CD4-positive, alpha-beta T cell (primary cell): ENCODE results near the gene NEK10. TPM values are rescaled to one million over a fixed set of nuclear protein-coding genes. Genes with fewer than 3 reads are reported as not detected.

Source experiments
- ATAC-seq: fragments of 200-7000 bp; cut with Tn5 transposase; one replicate; pipeline ENCODE4 v1.10.0; 2022; ENCODE audit warnings: mild to moderate bottlenecking; ENCODE audit not compliant: poor library complexity
- CTCF ChIA-PET: fragments of 350-600 bp; sonication (Branson Sonifier 250); formaldehyde crosslinking; loops from one replicate; lab custom pipeline; 2021; ENCODE audit warnings: antibody characterized with exemption, inconsistent platforms; lab: Charles Lee
- POLR2A ChIA-PET: fragments of 350-600 bp; sonication (Branson Sonifier 250); formaldehyde crosslinking; loops from one replicate; lab custom pipeline; 2021; ENCODE audit warnings: antibody characterized with exemption, inconsistent platforms; lab: Charles Lee
- DNase-seq, 14 experiments: peaks; one replicate each; pipeline ENCODE4 v3.0.0-alpha.2; 2013 to 2020; ENCODE audit warnings: mixed read lengths in 2 of 14
- H3K27ac ChIP-seq, 2 donors: one replicate each; pipeline versions ENCODE4 v1.5.1 to v1.7.0; 2013; ENCODE audit warnings: low read length in 2 of 2, low read depth in 1 of 2, mild to moderate bottlenecking in 1 of 2
- H3K27me3 ChIP-seq, 2 experiments: 1 replicate in 1 of 2; 2 replicates in 1 of 2; pipeline versions ENCODE4 v1.6.1 to v1.7.0; 2013; ENCODE audit warnings: low read length in 2 of 2, control low read depth in 1 of 2, mild to moderate bottlenecking in 1 of 2, moderate library complexity in 1 of 2; ENCODE audit not compliant: insufficient read depth in 2 of 2, control insufficient read depth in 1 of 2
- H3K36me3 ChIP-seq: one replicate; pipeline ENCODE4 v1.6.1; 2013; ENCODE audit warnings: low read length, control low read depth; ENCODE audit not compliant: insufficient read depth
- H3K4me1 ChIP-seq: one replicate; pipeline ENCODE4 v1.6.1; 2013; ENCODE audit warnings: low read length, control low read depth; ENCODE audit not compliant: insufficient read depth
- H3K4me3 ChIP-seq: one replicate; pipeline ENCODE4 v1.5.1; 2013; ENCODE audit warnings: mild to moderate bottlenecking, low read length, moderate library complexity
- H3K9me3 ChIP-seq, 2 experiments: 1 replicate in 1 of 2; 2 replicates in 1 of 2; pipeline versions ENCODE4 v1.6.1 to v1.7.0; 2013; ENCODE audit warnings: low read length in 2 of 2, mild to moderate bottlenecking in 2 of 2, control low read depth in 1 of 2, moderate library complexity in 1 of 2; ENCODE audit not compliant: control insufficient read depth in 1 of 2, insufficient read depth in 1 of 2
- H3K27ac Mint-ChIP-seq: one replicate; pipeline ENCODE4 v1.8.0; 2020; ENCODE audit warnings: mixed read lengths
- H3K27me3 Mint-ChIP-seq: one replicate; pipeline ENCODE4 v1.8.0; 2021; ENCODE audit warnings: mixed read lengths
- H3K36me3 Mint-ChIP-seq: one replicate; pipeline ENCODE4 v1.8.0; 2021; ENCODE audit warnings: low read depth, mixed read lengths
- H3K4me1 Mint-ChIP-seq: one replicate; pipeline ENCODE4 v1.8.0; 2021; ENCODE audit warnings: low read depth, mixed read lengths
- H3K4me3 Mint-ChIP-seq: one replicate; pipeline ENCODE4 v1.8.0; 2020; ENCODE audit warnings: mild to moderate bottlenecking, mixed read lengths
- H3K9me3 Mint-ChIP-seq: one replicate; pipeline ENCODE4 v1.8.0; 2020; ENCODE audit warnings: mixed read lengths
- CTCF ChIP-seq: fragments of 200-600 bp; IDR thresholded peaks from one replicate; pipeline ENCODE4 v1.8.0; 2022; ENCODE audit warnings: antibody characterized with exemption, mild to moderate bottlenecking
- intact Hi-C, 2 experiments: fragments of 100-400 bp; cut with DNase I in 1 of 2; cut with micrococcal nuclease in 1 of 2; formaldehyde crosslinking; loops; one replicate each; pipeline versions ENCODE4 v1.15.1 to v1.9.0; 2023 to 2025; cut with DNase I, micrococcal nuclease
- total RNA-seq, 174 experiments: library from RNA in 2 of 174; stranded (reverse) in 2 of 174; gene quantifications; one replicate each; pipeline ENCODE4 v1.2.3 and lab custom pipeline; 2021 to 2026

NEK10 gene
- total RNA-seq, 2 experiments from 2014 or later: 0.61 to 0.77 TPM

GRCh38 chr3:27193056-27193455, 176.1 kb downstream of the NEK10 start:
- H3K4me1 Mint-ChIP-seq: no peaks in the 10 kb centered on the region
- H3K36me3 ChIP-seq: no peaks in the 10 kb centered on the region
- no peaks in the 10 kb centered on the region for H3K4me1 ChIP-seq
- no peak overlapping the region for H3K4me3 ChIP-seq
- no peak overlapping the region for H3K27ac ChIP-seq
- H3K27me3 ChIP-seq: no peaks in the 10 kb centered on the region
- no peak overlapping the region for H3K4me3 Mint-ChIP-seq
- no peaks in the 10 kb centered on the region for H3K9me3 ChIP-seq
- TF ChIP-seq CTCF: no peak
- H3K27ac Mint-ChIP-seq: no peak overlapping the region
- POLR2A ChIA-PET: no interaction called here
- H3K36me3 Mint-ChIP-seq: no peaks in the 10 kb centered on the region
- ATAC-seq (no peak), DNase-seq (no peak)
- no peaks in the 10 kb centered on the region for H3K27me3 Mint-ChIP-seq
- CTCF ChIA-PET: interaction anchor here (0.7 kb wide), 1 partner anchor 13 kb away, joined by 4 read pairs; no protein-coding TSS in a partner anchor
- H3K9me3 Mint-ChIP-seq: peaks cover 3% of the 10 kb centered on the region
- intact Hi-C loops: no loop called here

DNA sequence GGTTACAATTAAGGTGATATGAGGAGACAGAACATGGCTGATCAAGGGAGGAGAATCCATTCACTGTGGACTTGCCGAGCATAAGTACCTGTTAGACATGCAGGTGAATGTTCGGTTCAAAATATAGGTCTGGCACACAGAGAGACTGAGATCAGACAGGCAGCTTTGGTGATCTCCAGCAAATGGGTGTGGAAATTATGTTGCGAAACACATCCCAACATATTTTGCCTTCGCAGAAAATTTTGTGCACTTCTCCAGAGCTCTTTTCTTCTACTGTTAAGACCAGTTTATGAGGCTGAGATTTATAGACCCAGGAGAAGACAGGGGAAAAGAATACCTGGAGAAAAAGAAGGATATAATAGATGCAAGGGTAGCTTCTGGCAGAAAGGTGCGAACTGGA, 183.2 kb downstream of the NEK10 start:
- Histone ChIP-seq H3K27me3 (no peaks in the 10 kb centered on the region), H3K27ac (no peak overlapping the region), H3K4me3 (no peak overlapping the region), H3K9me3 (no peaks in the 10 kb centered on the region), H3K36me3 (no peaks in the 10 kb centered on the region), H3K4me1 (no peaks in the 10 kb centered on the region)
- no peaks in the 10 kb centered on the region for H3K36me3 Mint-ChIP-seq
- no peaks in the 10 kb centered on the region for H3K4me1 Mint-ChIP-seq
- H3K9me3 Mint-ChIP-seq: no peaks in the 10 kb centered on the region
- intact Hi-C loops: loop anchor here in 1 of 2 experiments (5.0 kb wide), 1 partner anchor 1341 kb away; no protein-coding TSS in a partner anchor
- ChIA-PET CTCF (no interaction called here), POLR2A (no interaction called here)
- DNase-seq: no peak
- no peak for TF ChIP-seq CTCF
- no peaks in the 10 kb centered on the region for H3K27me3 Mint-ChIP-seq
- H3K27ac Mint-ChIP-seq: no peak overlapping the region
- H3K4me3 Mint-ChIP-seq: no peak overlapping the region
- ATAC-seq: no peak

DNA sequence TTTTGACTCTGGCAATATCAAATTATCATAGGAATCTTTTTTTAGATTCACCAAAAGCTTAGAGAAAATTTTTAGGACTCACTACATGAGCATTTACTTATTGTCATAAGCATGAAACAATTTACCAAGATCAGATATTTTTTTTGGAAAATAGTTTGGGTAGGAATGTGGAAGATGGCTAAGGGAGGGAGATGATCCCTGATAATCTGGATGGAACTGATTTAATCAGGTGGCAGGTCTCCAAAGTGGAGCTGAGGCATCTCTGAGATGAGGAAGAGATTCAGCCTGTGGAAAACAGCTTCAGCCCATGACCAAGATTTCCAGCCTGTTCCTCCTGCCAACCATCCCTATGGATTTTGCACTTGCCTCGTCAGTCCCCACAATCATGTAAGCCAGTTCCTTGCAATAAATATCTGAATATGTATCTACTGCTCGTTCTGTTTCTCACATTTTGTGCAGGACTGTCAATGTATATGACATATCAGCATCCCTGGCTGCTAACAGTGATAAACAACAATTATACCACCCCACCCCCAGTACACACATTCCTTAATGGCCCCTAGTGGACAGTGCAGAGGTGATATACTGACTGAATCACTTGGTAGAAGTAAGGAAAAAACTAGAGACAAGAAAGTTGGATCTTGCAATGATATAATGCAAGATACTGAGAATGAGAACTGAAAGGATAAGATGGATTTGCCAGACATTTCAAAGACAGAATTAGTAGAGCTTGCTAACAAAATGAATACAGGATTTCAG, 183.8 kb downstream of the NEK10 start:
- H3K4me3 Mint-ChIP-seq: no peak overlapping the region

More for the DNA sequence above, 183.8 kb downstream of the NEK10 start:
- Histone ChIP-seq H3K27me3 (no peaks in the 10 kb centered on the region), H3K4me3 (no peak overlapping the region), H3K36me3 (no peaks in the 10 kb centered on the region), H3K4me1 (no peaks in the 10 kb centered on the region), H3K27ac (no peak overlapping the region), H3K9me3 (no peaks in the 10 kb centered on the region)
- intact Hi-C loops: loop anchor here in 1 of 2 experiments (5.0 kb wide), 1 partner anchor 1342 kb away; no protein-coding TSS in a partner anchor
- POLR2A ChIA-PET: no interaction called here
- CTCF ChIA-PET: no interaction called here
- ATAC-seq (no peak), DNase-seq (no peak)
- H3K27ac Mint-ChIP-seq: no peak overlapping the region
- H3K27me3 Mint-ChIP-seq: no peaks in the 10 kb centered on the region
- H3K36me3 Mint-ChIP-seq: no peaks in the 10 kb centered on the region
- no peaks in the 10 kb centered on the region for H3K9me3 Mint-ChIP-seq
- no peaks in the 10 kb centered on the region for H3K4me1 Mint-ChIP-seq
- TF ChIP-seq CTCF: no peak
